Adrenal gland (tissue), 5 donors: Measurements from ENCODE around the gene UGT1A3.

Source experiments
- CTCF ChIP-seq, 6 experiments: fragments of 450-650 bp in 4 of 6; fragments of 200-600 bp in 2 of 6; sonication (generic) in 1 of 6; IDR thresholded peaks; 1 replicate in 5 of 6; 2 replicates in 1 of 6; pipeline versions ENCODE4 v1.5.1 to v1.8.0; 2016 to 2021; ENCODE audit warnings: antibody characterized with exemption in 6 of 6, mild to moderate bottlenecking in 2 of 6, moderate library complexity in 1 of 6
- POLR2A ChIP-seq, 2 donors: fragments of 450-650 bp; IDR thresholded peaks; one replicate each; pipeline ENCODE4 v1.6.1; 2017; ENCODE audit warnings: antibody characterized with exemption in 2 of 2, mild to moderate bottlenecking in 2 of 2, moderate library complexity in 1 of 2
- donor health status: DM: no; HTN: no; CAD: no.

GRCh38 chr2:233817361-233817911 lies 88.6 kb downstream of the UGT1A3 start:
- no peak for TF ChIP-seq POLR2A (IDR thresholded peaks at IDR 0.05)
- no peak for TF ChIP-seq CTCF (IDR thresholded peaks at IDR 0.05)
